ENCODE results near the gene SPART. TPM values are rescaled to one million over a fixed set of nuclear protein-coding genes. Genes with fewer than 3 reads are reported as not detected.

Gene SPART
- total and polyA plus RNA-seq, 4 experiments from 2014 or later, result 44.7 to 67.0 (median 56.4) TPM

DNA sequence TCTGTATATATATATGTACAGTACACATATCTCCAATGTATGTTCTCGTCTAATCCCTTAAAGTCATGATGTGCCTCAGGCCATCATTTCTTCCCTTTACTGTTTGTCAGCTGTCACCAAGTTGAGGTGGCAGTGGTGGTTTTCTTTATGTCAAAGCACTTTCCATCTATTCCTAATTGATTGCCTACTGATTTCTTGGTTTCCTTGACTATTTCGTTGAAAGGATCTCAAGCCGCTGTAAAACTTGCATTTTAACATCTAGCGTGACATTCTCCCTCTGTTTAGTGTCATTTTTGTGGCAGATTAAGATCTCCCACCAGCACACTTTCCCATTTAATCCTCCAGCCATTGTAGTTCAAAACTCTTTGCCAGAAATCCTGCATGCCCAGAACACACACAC is 25.0 kb upstream of the SPART start:
- no peaks in the 10 kb centered on the region for H3K27me3 ChIP-seq (ENCODE audit: insufficient read depth, low read length)
- H3K9me3 ChIP-seq (ENCODE audit: control insufficient read depth in 1 of 2, low read length in 2 of 2), result no peaks in the 10 kb centered on the region
- CTCF ChIA-PET (ENCODE audit: partially characterized antibody), result no interaction called here
- Mint-ChIP-seq H3K4me3 (no peak overlapping the region), H3K36me3 (no peaks in the 10 kb centered on the region), H3K4me1 (no peaks in the 10 kb centered on the region), H3K27me3 (peaks cover 0 to 2% of the 10 kb centered on the region in 2 donors), H3K9me3 (no peaks in the 10 kb centered on the region), H3K27ac (no peak overlapping the region)
- intact Hi-C loops (cut with micrococcal nuclease), result no loop called here
- DNase-seq, result no peak
- no peaks in the 10 kb centered on the region for H3K4me1 ChIP-seq (ENCODE audit: insufficient read depth, low read length)
- H3K36me3 ChIP-seq (ENCODE audit: insufficient read depth, low read length), result no peaks in the 10 kb centered on the region
- POLR2A ChIA-PET (ENCODE audit: partially characterized antibody), result no interaction called here
- H3K27ac ChIP-seq (ENCODE audit: low read depth, low read length), result no peak overlapping the region
- no peak overlapping the region for H3K4me3 ChIP-seq (ENCODE audit: low read length in 2 of 2)

DNA sequence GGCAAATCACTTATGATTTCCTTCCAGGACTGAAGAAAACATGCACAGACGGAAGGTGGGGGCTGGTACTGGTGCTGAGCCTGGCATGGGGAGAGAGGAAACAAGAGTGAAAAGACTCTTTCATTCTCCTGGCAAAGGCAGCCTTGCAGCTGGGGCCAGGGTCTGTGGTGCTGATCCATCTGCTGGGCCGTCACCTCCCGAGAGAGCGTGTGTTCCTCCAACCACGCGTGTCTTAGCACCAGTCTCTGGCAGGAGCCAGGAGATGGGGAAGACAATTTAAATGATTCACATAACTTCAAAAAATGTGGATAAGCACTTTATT is 23.9 kb upstream of the SPART start:
- no peaks in the 10 kb centered on the region for H3K9me3 ChIP-seq (ENCODE audit: control insufficient read depth in 1 of 2, low read length in 2 of 2)
- Mint-ChIP-seq H3K36me3 (no peaks in the 10 kb centered on the region), H3K9me3 (no peaks in the 10 kb centered on the region), H3K27me3 (peaks cover 1 to 2% of the 10 kb centered on the region in 2 donors), H3K4me1 (no peaks in the 10 kb centered on the region), H3K27ac (no peak overlapping the region), H3K4me3 (no peak overlapping the region)
- CTCF ChIA-PET (ENCODE audit: partially characterized antibody), result no interaction called here
- no peak overlapping the region for H3K4me3 ChIP-seq (ENCODE audit: low read length in 2 of 2)
- H3K4me1 ChIP-seq (ENCODE audit: insufficient read depth, low read length), result no peaks in the 10 kb centered on the region
- DNase-seq, result no peak
- no peaks in the 10 kb centered on the region for H3K27me3 ChIP-seq (ENCODE audit: insufficient read depth, low read length)
- POLR2A ChIA-PET (ENCODE audit: partially characterized antibody), result no interaction called here
- intact Hi-C loops (cut with micrococcal nuclease), result no loop called here
- H3K36me3 ChIP-seq (ENCODE audit: insufficient read depth, low read length), result no peaks in the 10 kb centered on the region
- H3K27ac ChIP-seq (ENCODE audit: low read depth, low read length), result no peak overlapping the region

DNA sequence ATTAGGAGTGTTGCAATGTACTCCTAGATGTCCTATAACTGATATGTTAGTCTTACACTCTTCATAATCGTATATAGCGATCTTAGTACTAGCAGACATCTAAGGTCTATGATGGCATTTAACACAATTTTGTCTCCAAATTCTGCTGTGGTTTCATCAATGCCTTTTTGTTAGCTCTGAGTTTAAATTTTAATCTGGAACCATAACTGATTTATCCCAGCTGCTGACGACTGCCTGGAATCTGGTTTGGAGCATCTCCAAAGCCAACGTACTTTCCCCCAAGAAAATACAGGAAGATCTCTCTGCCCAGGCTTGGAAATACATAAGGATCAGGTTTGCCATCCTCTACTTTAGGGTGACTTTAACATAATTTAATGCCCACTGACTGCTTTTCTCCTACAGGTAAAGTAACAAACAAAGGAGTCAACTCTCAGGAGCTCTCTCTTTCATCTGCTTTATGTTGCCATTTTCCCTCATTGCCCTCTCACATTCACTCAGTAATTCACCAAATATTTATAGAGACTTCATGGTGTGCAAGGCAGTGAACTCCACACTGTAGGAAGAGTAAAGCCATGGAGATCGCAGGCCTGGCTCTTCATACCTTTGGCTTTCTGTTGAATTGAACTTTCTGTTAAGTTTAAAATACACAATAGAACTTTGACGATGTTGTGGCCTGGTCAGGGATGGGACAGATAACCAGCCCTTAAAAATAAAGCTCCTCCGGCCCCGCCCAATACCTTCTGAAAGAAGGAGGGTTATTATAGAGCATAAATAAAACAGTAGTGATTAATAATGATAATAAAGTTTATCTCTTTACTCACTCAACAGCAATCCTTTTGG is 23.3 kb upstream of the SPART start:
- intact Hi-C loops (cut with micrococcal nuclease), result no loop called here
- Mint-ChIP-seq H3K27ac (no peak overlapping the region), H3K4me3 (no peak overlapping the region), H3K27me3 (peaks cover 1 to 4% of the 10 kb centered on the region in 2 donors), H3K36me3 (no peaks in the 10 kb centered on the region), H3K4me1 (no peaks in the 10 kb centered on the region), H3K9me3 (no peaks in the 10 kb centered on the region)
- POLR2A ChIA-PET (ENCODE audit: partially characterized antibody), result no interaction called here
- no peak for DNase-seq
- no peak overlapping the region for H3K27ac ChIP-seq (ENCODE audit: low read depth, low read length)
- H3K4me3 ChIP-seq (ENCODE audit: low read length in 2 of 2), result no peak overlapping the region
- no peaks in the 10 kb centered on the region for H3K4me1 ChIP-seq (ENCODE audit: insufficient read depth, low read length)
- H3K9me3 ChIP-seq (ENCODE audit: control insufficient read depth in 1 of 2, low read length in 2 of 2), result no peaks in the 10 kb centered on the region
- no peaks in the 10 kb centered on the region for H3K36me3 ChIP-seq (ENCODE audit: insufficient read depth, low read length)
- CTCF ChIA-PET (ENCODE audit: partially characterized antibody), result interaction anchor here (2.7 kb wide), 1 partner anchor 22 kb away, joined by 9 read pairs; no protein-coding TSS in a partner anchor
- no peaks in the 10 kb centered on the region for H3K27me3 ChIP-seq (ENCODE audit: insufficient read depth, low read length)

DNA sequence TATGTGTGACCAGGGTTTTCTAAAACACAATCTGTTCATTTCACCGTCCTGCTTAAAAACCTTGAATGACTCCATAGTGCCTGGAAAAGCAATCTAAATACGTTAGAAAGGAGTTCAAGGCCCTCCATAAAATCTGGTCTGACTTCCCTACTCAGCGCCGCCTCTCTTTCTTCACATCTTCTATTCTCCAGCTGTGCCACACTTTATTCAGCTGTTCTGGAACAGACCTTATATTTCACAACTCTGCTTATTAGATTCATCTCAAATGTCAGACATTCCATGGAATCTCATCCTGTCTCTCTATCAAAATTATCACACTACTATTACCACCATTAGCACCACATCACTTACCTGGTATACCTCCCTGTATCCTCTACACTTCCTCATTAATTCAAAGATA is 19.8 kb upstream of the SPART start:
- intact Hi-C loops (cut with micrococcal nuclease), result no loop called here
- Mint-ChIP-seq H3K4me1 (no peaks in the 10 kb centered on the region), H3K4me3 (no peak overlapping the region), H3K27me3 (peaks cover 4 to 9% of the 10 kb centered on the region in 2 donors), H3K27ac (no peak overlapping the region), H3K36me3 (no peaks in the 10 kb centered on the region), H3K9me3 (no peaks in the 10 kb centered on the region)
- Histone ChIP-seq H3K9me3 (ENCODE audit: control insufficient read depth in 1 of 2, low read length in 2 of 2) (no peaks in the 10 kb centered on the region), H3K27ac (ENCODE audit: low read depth, low read length) (no peak overlapping the region), H3K4me3 (ENCODE audit: low read length in 2 of 2) (no peak overlapping the region), H3K36me3 (ENCODE audit: insufficient read depth, low read length) (no peaks in the 10 kb centered on the region), H3K4me1 (ENCODE audit: insufficient read depth, low read length) (no peaks in the 10 kb centered on the region), H3K27me3 (ENCODE audit: insufficient read depth, low read length) (no peaks in the 10 kb centered on the region)
- POLR2A ChIA-PET (ENCODE audit: partially characterized antibody), result no interaction called here
- DNase-seq, result no peak
- CTCF ChIA-PET (ENCODE audit: partially characterized antibody), result no interaction called here

DNA sequence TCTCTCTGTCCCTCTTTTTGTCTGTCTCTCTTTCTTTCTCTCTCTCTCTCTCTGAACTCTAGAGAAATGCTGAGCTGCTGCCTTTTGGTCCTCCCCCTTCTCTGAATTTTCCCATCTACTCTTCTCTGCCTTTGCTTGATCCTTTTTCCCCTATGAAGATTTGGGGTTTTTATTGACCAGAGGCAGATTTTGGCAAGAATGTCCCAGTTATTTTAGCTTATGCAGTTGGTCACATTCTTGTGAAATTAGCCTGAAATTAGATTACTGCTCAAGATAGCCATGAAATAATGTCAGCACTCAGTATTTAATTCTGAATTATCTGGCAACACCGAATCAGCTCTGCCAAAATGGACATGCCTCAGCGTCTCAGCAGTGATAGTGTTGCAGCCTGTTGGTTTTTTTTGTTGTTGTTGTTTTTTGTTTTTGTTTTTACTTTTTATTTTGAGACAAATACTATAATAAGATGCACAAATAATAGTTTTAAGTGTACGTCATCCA is 17.2 kb upstream of the SPART start:
- ChIA-PET CTCF (ENCODE audit: partially characterized antibody) (no interaction called here), POLR2A (ENCODE audit: partially characterized antibody) (no interaction called here)
- no peak for DNase-seq
- Mint-ChIP-seq H3K4me1 (no peaks in the 10 kb centered on the region), H3K27ac (no peak overlapping the region), H3K36me3 (no peaks in the 10 kb centered on the region), H3K27me3 (peaks cover 1 to 13% of the 10 kb centered on the region in 2 donors), H3K4me3 (no peak overlapping the region), H3K9me3 (no peaks in the 10 kb centered on the region)
- intact Hi-C loops (cut with micrococcal nuclease), result no loop called here
- no peak overlapping the region for H3K27ac ChIP-seq (ENCODE audit: low read depth, low read length)
- no peaks in the 10 kb centered on the region for H3K27me3 ChIP-seq (ENCODE audit: insufficient read depth, low read length)
- no peak overlapping the region for H3K4me3 ChIP-seq (ENCODE audit: low read length in 2 of 2)
- H3K36me3 ChIP-seq (ENCODE audit: insufficient read depth, low read length), result no peaks in the 10 kb centered on the region
- no peaks in the 10 kb centered on the region for H3K9me3 ChIP-seq (ENCODE audit: control insufficient read depth in 1 of 2, low read length in 2 of 2)
- H3K4me1 ChIP-seq (ENCODE audit: insufficient read depth, low read length), result no peaks in the 10 kb centered on the region

DNA sequence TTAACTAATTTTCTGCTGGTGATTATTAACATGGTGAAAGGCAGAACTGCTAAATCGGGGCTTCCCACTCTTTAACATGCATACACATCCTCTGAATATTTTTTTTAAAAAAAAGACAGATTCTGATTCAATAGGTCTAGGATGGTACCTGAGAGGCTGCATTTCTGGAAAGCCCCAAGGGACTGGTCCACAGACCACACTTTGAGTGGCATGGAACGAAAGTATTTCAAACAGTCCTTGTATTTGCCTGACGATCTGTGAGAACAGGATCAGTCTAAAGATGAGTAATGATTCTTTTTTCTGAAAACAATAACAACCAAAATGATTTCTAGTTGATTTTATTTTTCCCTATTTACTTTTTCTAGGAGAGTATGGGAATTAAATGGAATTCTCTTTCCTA is 16.7 kb upstream of the SPART start:
- DNase-seq, result no peak
- Mint-ChIP-seq H3K9me3 (no peaks in the 10 kb centered on the region), H3K4me3 (no peak overlapping the region), H3K36me3 (no peaks in the 10 kb centered on the region), H3K4me1 (no peaks in the 10 kb centered on the region), H3K27me3 (peaks cover 1 to 13% of the 10 kb centered on the region in 2 donors), H3K27ac (no peak overlapping the region)
- intact Hi-C loops (cut with micrococcal nuclease), result no loop called here
- H3K36me3 ChIP-seq (ENCODE audit: insufficient read depth, low read length), result no peaks in the 10 kb centered on the region
- no peak overlapping the region for H3K4me3 ChIP-seq (ENCODE audit: low read length in 2 of 2)
- H3K27me3 ChIP-seq (ENCODE audit: insufficient read depth, low read length), result no peaks in the 10 kb centered on the region
- no peak overlapping the region for H3K27ac ChIP-seq (ENCODE audit: low read depth, low read length)
- CTCF ChIA-PET (ENCODE audit: partially characterized antibody), result interaction anchor here (0.7 kb wide), 1 partner anchor 16 kb away, joined by 3 read pairs; no protein-coding TSS in a partner anchor
- no peaks in the 10 kb centered on the region for H3K4me1 ChIP-seq (ENCODE audit: insufficient read depth, low read length)
- POLR2A ChIA-PET (ENCODE audit: partially characterized antibody), result no interaction called here
- H3K9me3 ChIP-seq (ENCODE audit: control insufficient read depth in 1 of 2, low read length in 2 of 2), result no peaks in the 10 kb centered on the region

DNA sequence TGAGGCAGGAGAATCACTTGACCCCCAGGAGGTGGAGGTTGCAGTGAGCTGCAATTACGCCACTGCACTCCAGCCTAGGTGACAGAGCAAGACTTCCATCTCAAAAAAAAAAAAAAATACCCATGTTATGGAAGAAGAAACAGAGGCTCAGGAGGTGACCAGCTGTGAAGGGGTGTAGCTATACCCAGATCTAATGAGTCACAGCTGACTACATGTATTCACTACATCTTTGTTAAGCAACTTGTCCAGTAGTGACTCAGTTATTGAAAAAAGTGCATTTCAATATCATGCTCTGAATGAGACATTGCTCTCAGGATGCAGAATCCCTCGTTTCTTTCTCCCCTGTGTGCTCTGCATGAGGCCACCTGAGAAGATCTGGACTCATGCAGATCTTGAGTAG is 16.1 kb upstream of the SPART start:
- no peak for DNase-seq
- intact Hi-C loops (cut with micrococcal nuclease), result no loop called here
- Histone ChIP-seq H3K9me3 (ENCODE audit: control insufficient read depth in 1 of 2, low read length in 2 of 2) (no peaks in the 10 kb centered on the region), H3K27ac (ENCODE audit: low read depth, low read length) (no peak overlapping the region), H3K27me3 (ENCODE audit: insufficient read depth, low read length) (no peaks in the 10 kb centered on the region), H3K4me3 (ENCODE audit: low read length in 2 of 2) (no peak overlapping the region), H3K4me1 (ENCODE audit: insufficient read depth, low read length) (no peaks in the 10 kb centered on the region), H3K36me3 (ENCODE audit: insufficient read depth, low read length) (no peaks in the 10 kb centered on the region)
- Mint-ChIP-seq H3K27ac (no peak overlapping the region), H3K4me1 (no peaks in the 10 kb centered on the region), H3K36me3 (no peaks in the 10 kb centered on the region), H3K27me3 (peaks cover 1 to 13% of the 10 kb centered on the region in 2 donors), H3K4me3 (no peak overlapping the region), H3K9me3 (no peaks in the 10 kb centered on the region)
- POLR2A ChIA-PET (ENCODE audit: partially characterized antibody), result no interaction called here
- CTCF ChIA-PET (ENCODE audit: partially characterized antibody), result interaction anchor here (0.7 kb wide), 1 partner anchor 15 kb away, joined by 3 read pairs; no protein-coding TSS in a partner anchor
